SK-N-SH treated with all-trans-retinoic acid at 6 μM for 48 hours (cell line): ENCODE measurements around the gene EPC2.

ENCODE experiments used
- ZFP3 ChIP-seq: fragments of 250-450 bp; sonication (Bioruptor Pico); IDR thresholded peaks from 2 replicates; pipeline ENCODE4 v1.5.0; 2020; ENCODE audit warnings: mild to moderate bottlenecking, moderate library complexity
- ZFP30 ChIP-seq: fragments of 450-650 bp; formaldehyde crosslinking; IDR thresholded peaks from 2 replicates; pipeline ENCODE4 v1.5.0; 2022; ENCODE audit warnings: mild to moderate bottlenecking, moderate library complexity
- ZNF70 ChIP-seq: fragments of 450-650 bp; formaldehyde crosslinking; IDR thresholded peaks from 2 replicates; pipeline ENCODE4 v1.5.0; 2020; ENCODE audit warnings: mild to moderate bottlenecking, moderate library complexity
- TF ChIP-seq, protein P1 (sequence below): fragments of 250-450 bp; sonication (Bioruptor Pico); IDR thresholded peaks from 2 replicates; pipeline ENCODE4 v1.5.1; 2021; ENCODE audit warnings: mild to moderate bottlenecking, moderate library complexity

GRCh38 chr2:148670773-148671172 is 26.2 kb downstream of the EPC2 start:
- TF ChIP-seq ZFP3 (CRISPR knock-in tag) (no peak), ZFP30 (CRISPR knock-in tag) (no peak), ZNF70 (no peak)
- TF ChIP-seq, protein P1, sequence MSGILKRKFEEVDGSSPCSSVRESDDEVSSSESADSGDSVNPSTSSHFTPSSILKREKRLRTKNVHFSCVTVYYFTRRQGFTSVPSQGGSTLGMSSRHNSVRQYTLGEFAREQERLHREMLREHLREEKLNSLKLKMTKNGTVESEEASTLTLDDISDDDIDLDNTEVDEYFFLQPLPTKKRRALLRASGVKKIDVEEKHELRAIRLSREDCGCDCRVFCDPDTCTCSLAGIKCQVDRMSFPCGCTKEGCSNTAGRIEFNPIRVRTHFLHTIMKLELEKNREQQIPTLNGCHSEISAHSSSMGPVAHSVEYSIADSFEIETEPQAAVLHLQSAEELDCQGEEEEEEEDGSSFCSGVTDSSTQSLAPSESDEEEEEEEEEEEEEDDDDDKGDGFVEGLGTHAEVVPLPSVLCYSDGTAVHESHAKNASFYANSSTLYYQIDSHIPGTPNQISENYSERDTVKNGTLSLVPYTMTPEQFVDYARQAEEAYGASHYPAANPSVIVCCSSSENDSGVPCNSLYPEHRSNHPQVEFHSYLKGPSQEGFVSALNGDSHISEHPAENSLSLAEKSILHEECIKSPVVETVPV (CRISPR knock-in tag), result no peak
